Measurements from ENCODE around the gene ATP7A.

DNA sequence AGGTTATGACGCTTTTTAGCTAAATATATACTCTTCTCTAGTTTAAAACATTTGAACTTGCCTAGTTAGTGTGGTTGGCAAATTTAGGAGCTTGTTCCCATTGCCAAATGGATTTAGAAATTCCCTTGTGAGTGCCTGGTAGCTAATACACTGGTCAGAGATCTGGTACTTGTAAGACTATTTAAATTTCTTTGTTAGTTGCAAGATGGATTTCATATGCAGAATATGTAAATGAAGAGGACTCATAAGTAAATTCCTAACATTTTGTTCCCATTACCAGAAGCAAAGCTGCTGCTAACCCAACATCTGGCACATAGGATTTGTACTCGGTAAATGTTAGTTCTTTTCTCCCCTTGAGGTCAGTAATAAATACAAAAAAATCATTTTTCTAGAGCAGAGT, 137.6 kb downstream of the ATP7A start:
- TF ChIP-seq CTCF (IDR thresholded peaks at IDR 0.05) (no peak), POLR2AphosphoS5 (IDR thresholded peaks at IDR 0.05) (no peak), POLR2A (IDR thresholded peaks at IDR 0.05) (no peak)

Measured in suprapubic skin (tissue), 4 donors.